Measurements from ENCODE around the gene LRRC26.

LRRC26 gene

DNA sequence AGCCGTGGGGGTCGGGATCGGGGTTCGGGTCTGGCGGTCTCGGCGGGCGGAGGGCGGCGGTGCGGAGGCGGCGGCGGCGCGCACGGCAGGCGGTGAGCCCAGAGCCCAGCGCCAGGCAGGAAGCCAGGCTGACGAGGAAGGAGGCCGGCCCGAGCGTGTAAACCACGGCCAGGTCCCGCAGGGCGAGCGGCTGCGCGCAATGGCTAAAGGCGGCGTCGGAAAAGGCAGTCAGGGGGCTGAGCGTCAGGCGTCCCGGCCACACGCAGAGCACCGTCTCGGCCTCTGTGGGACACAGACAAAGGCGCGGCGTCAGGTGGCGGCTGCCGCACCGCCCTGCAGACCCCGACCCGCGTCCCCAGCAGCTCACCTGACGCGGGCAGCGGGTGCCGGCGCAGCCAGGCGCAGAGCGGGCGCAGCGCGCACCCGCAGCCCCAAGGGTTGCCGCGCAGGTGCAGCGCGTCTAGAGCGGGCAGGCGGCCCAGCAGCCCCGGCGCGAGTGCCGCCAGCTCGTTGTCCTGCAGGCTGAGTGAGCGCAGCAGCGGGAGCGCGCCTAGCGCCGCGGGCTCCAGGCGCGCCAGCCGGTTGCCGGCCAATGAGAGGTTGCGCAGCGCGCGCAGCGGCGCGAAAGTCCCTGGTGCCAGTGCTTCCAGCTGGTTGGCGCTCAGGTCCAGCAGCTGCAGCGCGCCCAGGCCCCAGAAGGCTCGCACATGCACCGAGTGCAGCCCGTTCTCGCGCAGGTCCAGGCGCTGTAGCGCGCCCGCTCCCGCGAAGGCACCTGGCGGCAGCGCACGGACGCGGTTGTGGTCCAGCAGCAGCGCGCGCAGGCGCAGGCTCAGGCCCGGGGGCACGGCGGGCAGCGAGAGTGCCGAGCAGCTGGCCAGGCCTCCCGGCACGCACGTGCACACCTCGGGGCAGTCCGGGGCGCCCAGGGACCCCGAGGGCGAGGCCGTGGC, 671 bp downstream of the LRRC26 start:
- TF ChIP-seq, protein P1, sequence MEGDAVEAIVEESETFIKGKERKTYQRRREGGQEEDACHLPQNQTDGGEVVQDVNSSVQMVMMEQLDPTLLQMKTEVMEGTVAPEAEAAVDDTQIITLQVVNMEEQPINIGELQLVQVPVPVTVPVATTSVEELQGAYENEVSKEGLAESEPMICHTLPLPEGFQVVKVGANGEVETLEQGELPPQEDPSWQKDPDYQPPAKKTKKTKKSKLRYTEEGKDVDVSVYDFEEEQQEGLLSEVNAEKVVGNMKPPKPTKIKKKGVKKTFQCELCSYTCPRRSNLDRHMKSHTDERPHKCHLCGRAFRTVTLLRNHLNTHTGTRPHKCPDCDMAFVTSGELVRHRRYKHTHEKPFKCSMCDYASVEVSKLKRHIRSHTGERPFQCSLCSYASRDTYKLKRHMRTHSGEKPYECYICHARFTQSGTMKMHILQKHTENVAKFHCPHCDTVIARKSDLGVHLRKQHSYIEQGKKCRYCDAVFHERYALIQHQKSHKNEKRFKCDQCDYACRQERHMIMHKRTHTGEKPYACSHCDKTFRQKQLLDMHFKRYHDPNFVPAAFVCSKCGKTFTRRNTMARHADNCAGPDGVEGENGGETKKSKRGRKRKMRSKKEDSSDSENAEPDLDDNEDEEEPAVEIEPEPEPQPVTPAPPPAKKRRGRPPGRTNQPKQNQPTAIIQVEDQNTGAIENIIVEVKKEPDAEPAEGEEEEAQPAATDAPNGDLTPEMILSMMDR (IDR thresholded peaks at IDR 0.05; ENCODE audit: borderline replicate concordance, insufficient read depth, low read depth, low read length), result no peak
- peak overlapping the region; percentile 47 for H3K4me3 ChIP-seq (ENCODE audit: low read depth, low read length)

DNA sequence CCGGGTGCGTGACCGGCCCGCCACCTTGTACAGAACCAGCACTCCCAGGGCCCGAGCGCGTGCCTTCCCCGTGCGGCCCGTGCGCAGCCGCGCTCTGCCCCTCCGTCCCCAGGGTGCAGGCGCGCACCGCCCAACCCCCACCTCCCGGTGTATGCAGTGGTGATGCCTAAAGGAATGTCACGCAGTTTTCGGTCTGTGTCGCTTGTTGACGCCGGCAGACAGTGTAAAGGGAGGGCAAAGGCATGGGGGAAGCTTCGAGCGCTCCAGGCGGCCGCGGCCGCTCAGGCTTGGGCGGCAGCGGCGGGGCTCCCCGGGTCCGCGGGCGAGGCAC, 1.3 kb downstream of the LRRC26 start:
- TF ChIP-seq, protein P1 (IDR thresholded peaks at IDR 0.05; ENCODE audit: borderline replicate concordance, insufficient read depth, low read depth, low read length), result no peak
- H3K4me3 ChIP-seq (ENCODE audit: low read depth, low read length), result no peak overlapping the region

DNA sequence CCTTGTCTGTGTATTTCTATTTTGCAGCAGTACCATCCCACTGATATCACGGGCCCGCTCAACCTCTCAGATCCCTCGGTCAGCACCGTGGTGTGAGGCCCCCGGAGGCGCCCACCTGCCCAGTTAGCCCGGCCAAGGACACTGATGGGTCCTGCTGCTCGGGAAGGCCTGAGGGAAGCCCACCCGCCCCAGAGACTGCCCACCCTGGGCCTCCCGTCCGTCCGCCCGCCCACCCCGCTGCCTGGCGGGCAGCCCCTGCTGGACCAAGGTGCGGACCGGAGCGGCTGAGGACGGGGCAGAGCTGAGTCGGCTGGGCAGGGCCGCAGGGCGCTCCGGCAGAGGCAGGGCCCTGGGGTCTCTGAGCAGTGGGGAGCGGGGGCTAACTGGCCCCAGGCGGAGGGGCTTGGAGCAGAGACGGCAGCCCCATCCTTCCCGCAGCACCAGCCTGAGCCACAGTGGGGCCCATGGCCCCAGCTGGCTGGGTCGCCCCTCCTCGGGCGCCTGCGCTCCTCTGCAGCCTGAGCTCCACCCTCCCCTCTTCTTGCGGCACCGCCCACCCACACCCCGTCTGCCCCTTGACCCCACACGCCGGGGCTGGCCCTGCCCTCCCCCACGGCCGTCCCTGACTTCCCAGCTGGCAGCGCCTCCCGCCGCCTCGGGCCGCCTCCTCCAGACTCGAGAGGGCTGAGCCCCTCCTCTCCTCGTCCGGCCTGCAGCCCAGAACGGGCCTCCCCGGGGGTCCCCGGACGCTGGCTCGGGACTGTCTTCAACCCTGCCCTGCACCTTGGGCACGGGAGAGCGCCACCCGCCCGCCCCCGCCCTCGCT, 1.9 kb downstream of the LRRC26 start:
- no peak overlapping the region for H3K4me3 ChIP-seq (ENCODE audit: low read depth, low read length)

DNA sequence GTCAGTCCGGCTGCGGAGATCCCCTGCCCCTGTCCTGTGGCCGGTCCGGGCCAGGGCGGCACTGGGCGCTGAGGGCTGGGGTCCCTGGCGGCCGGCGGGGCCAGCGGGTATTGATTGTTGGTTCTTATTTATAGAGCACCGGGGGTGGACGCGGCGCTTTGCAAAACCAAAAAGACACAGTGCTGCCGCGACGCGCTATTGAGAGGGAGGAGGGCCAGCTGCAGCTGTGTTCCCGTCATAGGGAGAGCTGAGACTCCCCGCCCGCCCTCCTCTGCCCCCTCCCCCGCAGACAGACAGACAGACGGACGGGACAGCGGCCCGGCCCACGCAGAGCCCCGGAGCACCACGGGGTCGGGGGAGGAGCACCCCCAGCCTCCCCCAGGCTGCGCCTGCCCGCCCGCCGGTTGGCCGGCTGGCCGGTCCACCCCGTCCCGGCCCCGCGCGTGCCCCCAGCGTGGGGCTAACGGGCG, 2.5 kb downstream of the LRRC26 start:
- TF ChIP-seq, protein P1 (IDR thresholded peaks at IDR 0.05; ENCODE audit: borderline replicate concordance, insufficient read depth, low read depth, low read length), result no peak
- no peak overlapping the region for H3K4me3 ChIP-seq (ENCODE audit: low read depth, low read length)

More for the DNA sequence above, 1.9 kb downstream of the LRRC26 start:
- TF ChIP-seq, protein P1 (IDR thresholded peaks at IDR 0.05; ENCODE audit: borderline replicate concordance, insufficient read depth, low read depth, low read length), result no peak

DNA sequence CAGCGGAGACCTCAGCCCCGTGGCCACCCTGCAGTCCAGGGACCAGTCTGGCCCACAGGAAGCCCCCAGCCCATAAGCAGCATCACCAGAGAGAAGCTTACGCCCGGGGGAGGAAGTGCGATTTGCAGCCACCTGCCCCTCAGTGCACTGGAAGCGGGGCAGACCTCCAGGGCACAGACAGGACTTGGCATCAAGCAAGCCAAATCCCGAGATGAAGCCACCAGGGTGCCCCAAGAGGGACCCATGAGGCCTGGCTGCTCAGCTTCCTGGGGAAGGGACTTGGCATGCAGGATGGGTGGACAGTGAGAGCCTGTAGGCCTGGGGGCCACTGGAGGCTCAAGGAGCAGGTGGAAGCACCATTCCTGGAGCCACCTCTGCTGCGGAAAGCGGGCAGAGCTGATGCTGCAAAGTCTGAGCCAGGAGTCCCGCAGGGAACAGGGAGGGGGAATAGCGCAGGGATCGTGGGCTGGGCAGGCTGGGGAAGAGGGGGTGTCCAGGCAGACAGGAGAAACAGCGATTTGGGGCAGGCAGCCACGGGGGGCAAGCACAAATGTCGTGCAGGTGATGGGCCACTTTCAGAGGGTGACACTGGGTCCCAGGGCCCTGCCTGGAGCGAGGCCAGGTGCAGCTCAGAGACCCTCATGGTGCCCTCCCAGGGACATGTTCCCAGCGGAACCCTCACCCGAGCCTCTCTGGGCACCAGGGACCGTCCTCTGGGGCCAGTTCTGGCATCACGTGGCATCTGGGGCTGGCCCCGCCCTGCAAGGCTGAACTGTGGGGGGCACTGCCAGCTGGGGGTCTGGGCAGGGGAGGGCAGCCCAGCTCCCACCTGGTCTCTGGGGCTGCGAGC, 3.2 kb downstream of the LRRC26 start:
- H3K4me3 ChIP-seq (ENCODE audit: low read depth, low read length), result no peak overlapping the region
- TF ChIP-seq, protein P1 (IDR thresholded peaks at IDR 0.05; ENCODE audit: borderline replicate concordance, insufficient read depth, low read depth, low read length), result no peak

DNA sequence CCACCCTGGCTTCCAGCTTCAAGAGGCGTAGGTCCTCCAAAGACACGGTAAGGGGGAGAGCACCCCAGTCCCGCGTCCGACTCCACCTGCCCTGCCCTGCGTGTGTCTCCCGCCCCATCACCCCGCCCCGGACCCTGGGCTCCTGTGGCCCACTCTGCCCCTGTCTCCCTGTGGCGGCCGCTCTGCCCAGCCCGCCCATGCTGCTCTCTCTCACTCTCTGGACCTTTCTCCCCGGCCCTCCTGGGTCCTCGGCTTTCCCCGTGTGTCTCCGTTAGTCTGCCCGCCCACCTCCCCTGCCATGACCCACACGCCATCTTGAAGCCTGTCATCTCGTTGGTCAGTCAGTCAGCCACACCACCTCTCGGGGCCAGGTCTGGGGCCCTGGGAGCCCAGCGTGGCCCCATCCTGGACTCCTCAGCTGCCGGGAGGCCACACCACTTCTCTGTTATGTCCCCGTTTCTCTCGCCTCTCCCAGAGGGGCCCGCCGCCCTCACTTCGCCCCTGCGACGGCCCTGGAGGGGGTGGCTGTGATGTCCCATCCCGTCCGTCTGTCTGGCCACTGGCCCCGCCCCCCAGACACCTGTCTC, 4.5 kb downstream of the LRRC26 start:
- no peak overlapping the region for H3K4me3 ChIP-seq (ENCODE audit: low read depth, low read length)
- TF ChIP-seq, protein P1 (IDR thresholded peaks at IDR 0.05; ENCODE audit: borderline replicate concordance, insufficient read depth, low read depth, low read length), result no peak

All from GM12875 (cell line).